Skeletal muscle cell (primary cell): Measurements from ENCODE around the gene GPA33.

Experiments
- DNase-seq: peaks from one replicate; pipeline ENCODE4 v3.0.0-alpha.2; 2010; ENCODE audit warnings: low read depth
- H3K4me3 ChIP-seq: 2 replicates; pipeline ENCODE4 v1.5.1; 2011; ENCODE audit warnings: low read depth, mild to moderate bottlenecking, control low read depth, low read length, moderate library complexity

Gene GPA33

GRCh38 chr1:167119696-167120095, 29.5 kb upstream of the GPA33 start:
- no peak overlapping the region for H3K4me3 ChIP-seq
- DNase-seq: no peak

GRCh38 chr1:167118188-167118587, 28.0 kb upstream of the GPA33 start:
- DNase-seq: no peak
- H3K4me3 ChIP-seq: no peak overlapping the region

GRCh38 chr1:167117225-167117624, 27.0 kb upstream of the GPA33 start:
- DNase-seq: no peak
- H3K4me3 ChIP-seq: no peak overlapping the region

- H3K4me3 ChIP-seq: no peak overlapping the region
- DNase-seq: no peak
Observed at GRCh38 chr1:167116174-167116573, 26.0 kb upstream of the GPA33 start.

- DNase-seq: no peak
- H3K4me3 ChIP-seq: no peak overlapping the region
Observed at GRCh38 chr1:167115655-167116054, 25.5 kb upstream of the GPA33 start.

- DNase-seq: no peak
Observed at GRCh38 chr1:167114725-167115124, 24.5 kb upstream of the GPA33 start.

GRCh38 chr1:167111868-167112709, 21.9 kb upstream of the GPA33 start:
- no peak for DNase-seq
- no peak overlapping the region for H3K4me3 ChIP-seq

More at GRCh38 chr1:167114725-167115124, 24.5 kb upstream of the GPA33 start:
- no peak overlapping the region for H3K4me3 ChIP-seq

GRCh38 chr1:167110586-167110985, 20.4 kb upstream of the GPA33 start:
- DNase-seq: no peak
- no peak overlapping the region for H3K4me3 ChIP-seq

- no peak overlapping the region for H3K4me3 ChIP-seq
- DNase-seq: no peak
Observed at GRCh38 chr1:167109125-167109524, 18.9 kb upstream of the GPA33 start.

- no peak overlapping the region for H3K4me3 ChIP-seq
- no peak for DNase-seq
Observed at GRCh38 chr1:167107456-167107855, 17.3 kb upstream of the GPA33 start.

GRCh38 chr1:167106119-167106461, 15.9 kb upstream of the GPA33 start:
- DNase-seq: no peak
- no peak overlapping the region for H3K4me3 ChIP-seq

GRCh38 chr1:167105271-167106118, 15.3 kb upstream of the GPA33 start:
- DNase-seq: no peak
- no peak overlapping the region for H3K4me3 ChIP-seq

GRCh38 chr1:167104256-167104633, 14.1 kb upstream of the GPA33 start:
- no peak overlapping the region for H3K4me3 ChIP-seq
- DNase-seq: no peak

- no peak for DNase-seq
- H3K4me3 ChIP-seq: no peak overlapping the region
Observed at GRCh38 chr1:167102906-167103573, 12.9 kb upstream of the GPA33 start.

- DNase-seq: no peak
- no peak overlapping the region for H3K4me3 ChIP-seq
Observed at GRCh38 chr1:167101754-167102153, 11.6 kb upstream of the GPA33 start.

- no peak overlapping the region for H3K4me3 ChIP-seq
- no peak for DNase-seq
Observed at GRCh38 chr1:167100730-167101129, 10.6 kb upstream of the GPA33 start.

- H3K4me3 ChIP-seq: no peak overlapping the region
- DNase-seq: no peak
Observed at GRCh38 chr1:167099851-167100250, 9.7 kb upstream of the GPA33 start.

GRCh38 chr1:167095368-167095767, 5.2 kb upstream of the GPA33 start:
- DNase-seq: peak; percentile 12
- no peak overlapping the region for H3K4me3 ChIP-seq

- no peak overlapping the region for H3K4me3 ChIP-seq
- no peak for DNase-seq
Observed at GRCh38 chr1:167094690-167095089, 4.5 kb upstream of the GPA33 start.

GRCh38 chr1:167093846-167094516, 3.8 kb upstream of the GPA33 start, which contains the start of gene STYXL2:
TSS of gene STYXL2 (plus strand) at chr1:167094075. CDS start at chr1:167094850, 775 bp downstream.
- H3K4me3 ChIP-seq: peak within 1 kb of the TSS; percentile 1
- no peak for DNase-seq
